GM18520 (cell line): ENCODE results near the gene PARP15.
A peak's percentile ranks its signal among the peaks of the same experiment; 100 is the strongest.

Experiments used
- ATAC-seq: cut with Tn5 transposase; IDR thresholded peaks from one replicate; pipeline ENCODE4 v1.9.1; 2021; ENCODE audit not compliant: unreplicated experiment

The PARP15 gene

DNA sequence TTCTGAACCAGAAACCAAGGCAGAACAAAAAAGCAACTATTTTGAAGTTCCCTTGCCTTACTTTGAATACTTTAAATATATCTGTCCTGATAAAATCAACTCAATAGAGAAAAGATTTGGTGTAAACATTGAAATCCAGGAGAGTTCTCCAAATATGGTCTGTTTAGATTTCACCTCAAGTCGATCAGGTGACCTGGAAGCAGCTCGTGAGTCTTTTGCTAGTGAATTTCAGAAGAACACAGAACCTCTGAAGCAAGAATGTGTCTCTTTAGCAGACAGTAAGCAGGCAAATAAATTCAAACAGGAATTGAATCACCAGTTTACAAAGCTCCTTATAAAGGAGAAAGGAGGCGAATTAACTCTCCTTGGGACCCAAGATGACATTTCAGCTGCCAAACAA is 8.7 kb upstream of the PARP15 start:
- ATAC-seq: no peak

DNA sequence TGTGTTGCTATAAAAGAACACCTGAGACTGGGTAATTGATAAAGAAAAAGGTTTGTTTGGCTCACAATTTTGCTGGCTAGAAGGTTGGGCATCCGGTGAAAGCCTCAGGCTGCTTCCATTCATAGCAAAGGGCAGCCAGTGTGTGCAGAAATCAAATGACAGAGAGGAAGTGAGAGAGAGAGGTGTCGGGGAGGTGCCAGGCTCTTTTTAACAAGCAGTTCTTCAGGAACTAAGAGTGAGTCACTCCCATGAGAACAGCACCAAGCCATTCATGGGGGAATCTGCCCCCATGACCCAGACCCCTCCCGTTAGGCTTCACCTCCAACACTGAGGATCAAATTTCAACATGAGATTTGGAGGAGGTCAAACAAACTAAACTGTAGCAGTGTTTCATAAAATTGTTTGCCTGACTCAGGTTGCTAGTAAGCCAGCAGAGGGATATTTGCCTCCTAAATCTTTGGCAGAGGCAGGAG is 4.5 kb upstream of the PARP15 start:
- no peak for ATAC-seq

- ATAC-seq: peak; percentile 83
Observed at GRCh38 chr3:122576174-122576940, 1.1 kb upstream of the PARP15 start.

DNA sequence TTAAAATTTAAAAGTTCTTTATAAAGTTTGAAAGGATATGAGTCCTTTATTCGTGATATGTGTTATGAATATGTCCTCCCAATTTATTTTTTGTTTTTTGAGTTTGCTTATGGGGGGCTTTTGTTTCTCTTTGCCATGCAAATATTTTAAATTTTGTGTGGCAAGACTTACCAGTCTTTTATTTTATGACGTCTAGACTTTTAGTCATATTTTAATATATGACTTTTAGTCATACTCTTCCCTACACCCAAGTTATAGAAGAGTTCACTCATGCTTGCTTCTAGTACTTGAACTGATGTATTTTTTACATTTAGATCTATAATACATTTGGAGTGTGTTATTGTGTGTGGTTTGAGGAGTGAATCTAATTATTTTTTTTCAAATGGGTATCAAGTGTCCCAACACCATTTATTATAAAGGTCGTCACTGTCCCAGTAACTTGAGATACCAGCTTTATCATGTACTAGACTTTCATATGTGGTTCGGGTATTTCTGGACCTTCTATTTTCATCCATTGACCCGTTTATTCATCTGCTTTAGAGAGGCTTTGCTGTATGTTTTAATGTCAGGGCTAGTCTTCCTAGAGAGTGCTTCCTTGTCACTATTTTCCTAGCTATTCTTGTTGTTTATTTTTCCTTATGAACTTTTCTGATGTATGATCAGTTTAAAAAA is 755 bp downstream of the PARP15 start:
- ATAC-seq: no peak

GRCh38 chr3:122580470-122580869 is 3.0 kb downstream of the PARP15 start:
- no peak for ATAC-seq

- no peak for ATAC-seq
Observed at GRCh38 chr3:122581622-122582021, 4.2 kb downstream of the PARP15 start.

- no peak for ATAC-seq
Observed at GRCh38 chr3:122582390-122582789, 4.9 kb downstream of the PARP15 start.

DNA sequence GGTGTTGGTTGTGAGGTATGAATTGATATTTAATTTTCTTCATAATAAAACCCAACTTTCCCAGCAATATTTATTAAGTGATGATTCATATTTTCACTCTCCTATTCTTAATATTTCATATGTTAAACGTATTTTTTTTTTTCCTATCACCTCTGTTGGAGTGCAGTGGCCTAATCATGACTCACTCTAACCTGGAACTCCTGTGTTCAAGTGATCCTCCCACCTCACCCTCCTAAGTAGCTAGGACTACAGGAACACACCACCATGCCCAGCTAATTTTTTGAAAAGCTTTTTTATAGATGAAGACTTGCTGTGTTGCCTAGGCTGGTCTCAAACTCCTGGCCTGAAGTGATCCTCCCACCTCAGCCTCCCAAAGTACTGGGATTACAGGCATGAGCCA is 8.6 kb downstream of the PARP15 start:
- ATAC-seq: no peak

GRCh38 chr3:122586773-122587485 is 9.5 kb downstream of the PARP15 start:
- ATAC-seq: no peak

GRCh38 chr3:122587572-122587971 is 10.1 kb downstream of the PARP15 start:
- ATAC-seq: no peak

GRCh38 chr3:122589297-122589696 is 11.8 kb downstream of the PARP15 start:
- peak; percentile 47 for ATAC-seq

DNA sequence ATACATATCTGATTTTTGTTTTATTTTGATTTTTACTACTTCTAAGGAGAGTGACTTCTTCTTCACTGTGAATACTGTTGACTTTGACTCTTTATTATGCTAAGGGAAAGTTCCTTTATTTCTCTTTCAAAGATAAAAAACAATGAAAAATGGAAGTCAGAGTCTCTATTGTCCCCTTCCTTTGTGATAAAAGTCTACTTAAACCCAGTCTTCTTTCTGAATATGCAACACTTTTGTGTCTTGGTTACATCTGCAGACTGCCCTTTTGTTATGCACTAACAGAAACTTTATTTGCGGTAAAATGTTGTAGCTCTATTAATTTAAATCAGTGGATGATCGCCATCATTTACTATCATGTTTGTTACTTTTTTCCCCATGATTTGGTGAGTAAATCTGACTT is 13.2 kb downstream of the PARP15 start:
- ATAC-seq: no peak

DNA sequence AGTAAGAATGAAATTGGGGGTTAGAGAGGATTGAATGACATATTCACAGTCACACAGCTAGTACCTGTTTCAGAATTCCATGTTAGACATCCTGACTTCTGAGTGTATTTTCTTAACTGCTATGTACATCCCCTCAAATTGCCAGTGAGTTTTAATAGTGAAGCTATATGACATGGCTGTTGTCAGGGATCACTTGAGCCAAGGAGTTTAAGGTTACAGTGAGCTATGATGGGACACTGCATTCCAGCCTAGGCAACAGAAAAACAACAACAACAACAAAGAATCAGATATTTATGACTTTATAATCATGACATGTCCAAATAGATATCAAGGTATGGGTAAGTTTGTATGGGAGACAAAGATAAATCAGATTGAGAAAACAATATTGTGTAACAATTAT is 16.6 kb downstream of the PARP15 start:
- ATAC-seq: no peak

- ATAC-seq: no peak
Observed at GRCh38 chr3:122598151-122598550, 20.7 kb downstream of the PARP15 start.

DNA sequence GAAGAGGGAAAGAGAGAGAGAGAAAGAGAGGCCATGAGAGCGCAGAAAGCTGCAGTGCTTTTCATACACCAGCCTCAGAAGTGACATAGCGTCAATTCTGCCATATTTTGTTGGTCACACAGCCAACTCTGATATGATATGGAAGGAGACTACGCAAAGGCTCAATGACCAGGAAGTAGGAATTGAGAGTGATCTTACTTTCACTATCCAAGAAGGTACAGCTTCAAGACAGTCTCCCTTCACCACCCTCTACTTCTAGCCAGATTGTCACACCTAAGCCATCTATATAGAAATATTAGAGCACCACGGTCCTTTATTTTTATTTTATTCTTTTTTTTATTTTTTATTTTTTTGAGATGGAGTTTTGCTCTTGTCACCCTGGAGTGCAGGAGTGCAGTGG is 21.1 kb downstream of the PARP15 start:
- ATAC-seq: no peak

DNA sequence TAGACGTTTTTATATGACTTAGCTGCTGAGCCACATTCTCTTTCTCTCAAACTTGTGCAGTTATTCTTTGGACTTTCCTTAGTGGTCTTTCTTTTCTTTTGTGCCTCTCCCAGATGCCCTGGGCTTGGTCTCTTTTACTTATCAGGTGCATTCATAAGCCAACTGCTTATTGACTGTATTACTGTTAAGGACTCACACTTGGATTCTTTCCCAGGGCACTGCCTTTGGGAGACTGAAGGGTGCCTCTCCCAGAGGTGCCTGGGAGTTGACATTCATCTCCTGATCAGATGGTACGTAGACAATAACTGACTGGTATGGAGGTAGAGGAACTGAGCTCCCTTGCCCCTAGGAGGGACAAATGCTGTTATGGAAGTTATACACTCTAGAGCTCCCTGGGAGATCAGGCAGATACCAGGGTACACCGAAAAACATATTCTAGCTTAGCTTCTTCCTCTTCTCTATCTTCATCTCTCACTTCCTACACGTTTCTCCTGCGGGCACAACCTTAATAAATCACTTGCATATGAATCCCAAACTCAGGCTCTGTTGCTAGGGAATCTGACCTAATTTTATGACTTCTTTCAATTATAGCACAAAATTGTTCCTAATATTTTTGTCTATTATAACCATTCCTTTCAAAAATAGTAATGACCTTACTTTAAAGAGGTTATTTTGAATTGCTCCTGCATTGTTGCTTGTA is 24.7 kb downstream of the PARP15 start:
- no peak for ATAC-seq

GRCh38 chr3:122603056-122603455 is 25.6 kb downstream of the PARP15 start:
- ATAC-seq: no peak

DNA sequence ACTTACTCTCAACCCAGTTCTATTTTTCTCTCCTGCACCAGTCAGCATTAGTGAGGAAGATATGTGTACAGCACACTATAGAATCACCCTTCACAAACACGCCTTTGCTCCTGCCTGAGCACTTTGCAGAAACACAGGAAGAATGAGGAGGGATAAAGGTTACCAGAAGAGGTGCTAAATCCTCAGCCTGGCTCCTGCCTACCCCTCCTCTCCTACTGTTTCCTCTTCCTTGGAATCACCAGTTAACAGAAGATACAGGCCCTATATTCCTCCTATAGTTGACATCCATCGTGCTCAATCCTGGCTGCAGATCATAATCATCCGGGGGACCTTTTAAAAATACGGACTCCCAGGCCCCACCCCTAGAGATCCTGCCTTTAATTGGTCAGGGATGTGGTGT is 28.9 kb downstream of the PARP15 start:
- ATAC-seq: no peak

DNA sequence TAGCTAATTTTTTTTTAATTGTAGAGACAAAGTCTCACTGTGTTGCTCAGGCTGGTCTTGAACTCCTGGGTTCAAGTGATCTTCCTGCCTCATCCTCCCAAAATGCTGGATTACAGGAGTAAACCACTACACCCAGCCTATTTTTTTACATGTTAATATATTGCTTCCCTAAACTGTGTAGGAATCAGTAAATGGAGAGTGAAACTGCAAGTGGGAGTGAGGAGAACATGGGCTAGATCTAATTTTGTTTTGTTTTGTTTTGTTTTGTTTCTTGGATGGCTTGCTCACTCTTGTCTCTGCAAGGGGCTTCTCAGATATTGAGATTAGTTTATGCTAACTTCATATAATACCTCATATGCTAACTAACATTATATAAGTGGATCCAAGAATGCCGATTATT is 31.5 kb downstream of the PARP15 start:
- ATAC-seq: no peak

GRCh38 chr3:122609798-122610559 is 32.5 kb downstream of the PARP15 start:
- ATAC-seq: peak; percentile 95

- ATAC-seq: no peak
Observed at GRCh38 chr3:122612696-122613095, 35.2 kb downstream of the PARP15 start.
